Trophoblast cell (in vitro differentiated cells and primary cell): ENCODE measurements around the gene KRT34.

ENCODE experiments used
- DNase-seq, 2 donors: peaks; one replicate each; pipeline ENCODE4 v3.0.0-alpha.2; 2016
- H2AFZ ChIP-seq: 2 replicates; pipeline ENCODE4 v1.6.1; 2013; ENCODE audit warnings: low read length, moderate library complexity, mild to moderate bottlenecking; ENCODE audit not compliant: insufficient read depth, poor library complexity
- H2AK5ac ChIP-seq: 2 replicates; pipeline ENCODE4 v1.6.1; 2013; ENCODE audit warnings: mild to moderate bottlenecking, low read length
- H2BK120ac ChIP-seq: 2 replicates; pipeline ENCODE4 v1.6.1; 2013; ENCODE audit warnings: low read length, mild to moderate bottlenecking, moderate library complexity; ENCODE audit not compliant: insufficient read depth, poor library complexity
- H2BK12ac ChIP-seq: 2 replicates; pipeline ENCODE4 v1.6.1; 2013; ENCODE audit warnings: mild to moderate bottlenecking, low read length, moderate library complexity
- H2BK5ac ChIP-seq: 2 replicates; pipeline ENCODE4 v1.6.1; 2013; ENCODE audit warnings: low read length, low read depth, moderate library complexity, mild to moderate bottlenecking; ENCODE audit not compliant: poor library complexity
- H3K14ac ChIP-seq: 2 replicates; pipeline ENCODE4 v1.6.1; 2013; ENCODE audit warnings: mild to moderate bottlenecking, low read length
- H3K18ac ChIP-seq: 2 replicates; pipeline ENCODE4 v1.6.1; 2013; ENCODE audit warnings: mild to moderate bottlenecking, low read length
- H3K23ac ChIP-seq: 2 replicates; pipeline ENCODE4 v1.6.1; 2013; ENCODE audit warnings: low read length
- H3K27ac ChIP-seq: 2 replicates; pipeline ENCODE4 v1.5.1; 2013; ENCODE audit warnings: low read depth, mild to moderate bottlenecking, inconsistent platforms, low read length, moderate library complexity
- H3K27me3 ChIP-seq: 2 replicates; pipeline ENCODE4 v1.6.1; 2013; ENCODE audit warnings: inconsistent platforms, mild to moderate bottlenecking, low read length, moderate library complexity; ENCODE audit not compliant: insufficient read depth
- H3K36me3 ChIP-seq, 2 experiments: 1 replicate in 1 of 2; 2 replicates in 1 of 2; pipeline ENCODE4 v1.6.1; 2013; ENCODE audit warnings: low read length in 2 of 2, mild to moderate bottlenecking in 2 of 2, moderate library complexity in 1 of 2; ENCODE audit not compliant: insufficient read depth in 2 of 2, control insufficient read depth in 1 of 2
- H3K4ac ChIP-seq: 2 replicates; pipeline ENCODE4 v1.6.1; 2013; ENCODE audit warnings: low read depth, mild to moderate bottlenecking, low read length, moderate library complexity
- H3K4me1 ChIP-seq, 2 experiments: 1 replicate in 1 of 2; 2 replicates in 1 of 2; pipeline ENCODE4 v1.6.1; 2013; ENCODE audit warnings: low read length in 2 of 2, mild to moderate bottlenecking in 2 of 2, moderate library complexity in 1 of 2; ENCODE audit not compliant: insufficient read depth in 2 of 2, control insufficient read depth in 1 of 2
- H3K4me2 ChIP-seq: 2 replicates; pipeline ENCODE4 v1.6.1; 2013; ENCODE audit warnings: inconsistent platforms, mild to moderate bottlenecking, low read length, moderate library complexity
- H3K4me3 ChIP-seq: 2 replicates; pipeline ENCODE4 v1.5.1; 2013; ENCODE audit warnings: mild to moderate bottlenecking, low read depth, low read length, inconsistent platforms
- H3K79me1 ChIP-seq: one replicate; pipeline ENCODE4 v1.6.1; 2013; ENCODE audit warnings: low read length
- H3K79me2 ChIP-seq: 2 replicates; pipeline ENCODE4 v1.6.1; 2013; ENCODE audit warnings: low read length, mild to moderate bottlenecking; ENCODE audit not compliant: control insufficient read depth, insufficient read depth, poor library complexity
- H3K9ac ChIP-seq: 2 replicates; pipeline ENCODE4 v1.6.1; 2013; ENCODE audit warnings: mild to moderate bottlenecking, low read length
- H3K9me3 ChIP-seq: 2 replicates; pipeline ENCODE4 v1.6.1; 2013; ENCODE audit warnings: low read depth, mild to moderate bottlenecking, control low read depth, inconsistent platforms, low read length; ENCODE audit not compliant: insufficient read depth
- H4K12ac ChIP-seq: 2 replicates; pipeline ENCODE4 v1.6.1; 2013; ENCODE audit warnings: low read depth, mild to moderate bottlenecking, low read length, moderate library complexity
- H4K8ac ChIP-seq: 2 replicates; pipeline ENCODE4 v1.6.1; 2013; ENCODE audit warnings: low read depth, mild to moderate bottlenecking, low read length, moderate library complexity
- H4K91ac ChIP-seq: one replicate; pipeline ENCODE4 v1.6.1; 2013; ENCODE audit warnings: low read depth, mild to moderate bottlenecking, low read length, moderate library complexity
- WGBS: extraction: QIAGEN DNeasy Blood & Tissue Kit; methylation state at CpG from one replicate; pipeline ENCODE4 v1.1.7; 2013; ENCODE audit warnings: missing lambda C conversion rate; ENCODE audit not compliant: insufficient read length, insufficient coverage; ENCODE audit errors: extremely low coverage; 5-methylcytosine and 5-hydroxymethylcytosine counted together

The KRT34 gene

GRCh38 chr17:41406205-41406604, 24.1 kb upstream of the KRT34 start:
- no CpG with 5 or more reads among the region's 5 CpGs for WGBS
- no peak overlapping the region for H3K4me3 ChIP-seq
- no peak overlapping the region for H3K4me2 ChIP-seq
- peaks cover 0 to 4% of the 10 kb centered on the region in 2 experiments for H3K4me1 ChIP-seq
- no peaks in the 10 kb centered on the region for H3K36me3 ChIP-seq
- no peak overlapping the region for H3K9ac ChIP-seq
- H3K79me2 ChIP-seq = no peaks in the 10 kb centered on the region
- peaks cover 1% of the 10 kb centered on the region for H3K9me3 ChIP-seq
- no peaks in the 10 kb centered on the region for H3K79me1 ChIP-seq
- H4K12ac ChIP-seq = no peak overlapping the region
- peak in 1 of 2 donors; percentile 28 for DNase-seq
- no peak overlapping the region for H3K27ac ChIP-seq
- no peak overlapping the region for H3K18ac ChIP-seq
- H3K27me3 ChIP-seq = no peaks in the 10 kb centered on the region
- H2BK120ac ChIP-seq = no peak overlapping the region
- H2AK5ac ChIP-seq = no peak overlapping the region
- H2AFZ ChIP-seq = no peak overlapping the region
- H2BK5ac ChIP-seq = no peak overlapping the region
- no peak overlapping the region for H2BK12ac ChIP-seq
- H3K23ac ChIP-seq = no peak overlapping the region
- H3K14ac ChIP-seq = no peak overlapping the region
- H3K4ac ChIP-seq = no peak overlapping the region
- H4K91ac ChIP-seq = no peak overlapping the region
- H4K8ac ChIP-seq = no peak overlapping the region

DNA sequence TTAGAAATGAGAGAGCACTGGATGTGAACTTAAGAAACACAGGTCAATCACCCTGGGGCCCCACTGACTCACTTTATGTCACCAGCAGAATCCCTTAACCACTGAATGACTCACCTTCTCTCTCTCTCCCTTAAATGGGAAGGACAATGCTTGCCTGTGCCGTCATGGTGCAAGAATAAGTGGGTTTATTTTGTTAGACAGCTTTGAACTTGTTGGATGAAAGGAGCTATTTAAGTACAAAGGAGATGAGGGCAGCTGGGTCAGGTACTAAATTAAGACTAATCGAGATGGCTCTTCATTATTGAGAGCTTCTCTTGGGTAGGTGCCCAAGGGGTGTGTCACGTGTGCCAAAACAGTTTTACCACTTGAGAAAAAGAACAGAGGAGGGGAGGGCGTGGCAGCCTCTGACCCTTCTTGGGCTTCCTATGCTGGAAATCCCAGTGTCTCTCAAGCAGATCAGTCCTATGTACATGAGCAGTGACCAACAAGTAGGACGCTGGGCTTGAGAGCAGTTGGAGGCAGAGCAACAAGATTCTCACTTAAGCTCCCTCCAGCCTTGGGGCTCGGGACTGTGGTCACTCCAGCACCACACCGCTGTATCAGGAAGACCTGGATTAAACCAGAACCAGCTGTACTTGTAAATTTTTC, 22.0 kb upstream of the KRT34 start:
- Histone ChIP-seq H3K9ac (no peak overlapping the region), H3K4ac (no peak overlapping the region), H2AK5ac (no peak overlapping the region), H2AFZ (no peak overlapping the region), H4K91ac (no peak overlapping the region), H3K23ac (no peak overlapping the region), H3K27ac (no peak overlapping the region), H3K4me3 (no peak overlapping the region), H3K36me3 (no peaks in the 10 kb centered on the region), H4K12ac (no peak overlapping the region), H2BK120ac (no peak overlapping the region), H2BK12ac (peak overlapping the region; percentile 6), H3K79me1 (no peaks in the 10 kb centered on the region), H3K18ac (no peak overlapping the region), H2BK5ac (no peak overlapping the region), H3K79me2 (no peaks in the 10 kb centered on the region), H3K27me3 (no peaks in the 10 kb centered on the region), H3K9me3 (no peaks in the 10 kb centered on the region), H3K14ac (no peak overlapping the region), H3K4me2 (no peak overlapping the region), H3K4me1 (peaks cover 0 to 6% of the 10 kb centered on the region in 2 experiments), H4K8ac (no peak overlapping the region)
- peak; percentile 72 to 80 for DNase-seq
- no CpG with 5 or more reads among the region's 7 CpGs for whole genome bisulfite sequencing

GRCh38 chr17:41403404-41404023, 21.4 kb upstream of the KRT34 start:
- H3K23ac ChIP-seq = no peak overlapping the region
- WGBS = no CpG with 5 or more reads among the region's 4 CpGs

GRCh38 chr17:41402161-41402560, 20.1 kb upstream of the KRT34 start:
- Histone ChIP-seq H3K14ac (no peak overlapping the region), H3K27me3 (no peaks in the 10 kb centered on the region), H4K8ac (no peak overlapping the region), H3K18ac (no peak overlapping the region), H4K12ac (no peak overlapping the region), H3K4me2 (no peak overlapping the region), H3K4me1 (peaks cover 0 to 6% of the 10 kb centered on the region in 2 experiments), H3K79me2 (no peaks in the 10 kb centered on the region), H3K79me1 (no peaks in the 10 kb centered on the region), H2AK5ac (no peak overlapping the region), H4K91ac (no peak overlapping the region), H3K9ac (no peak overlapping the region), H3K36me3 (no peaks in the 10 kb centered on the region), H3K9me3 (no peaks in the 10 kb centered on the region), H2BK5ac (no peak overlapping the region), H3K27ac (no peak overlapping the region), H3K4ac (no peak overlapping the region), H2BK12ac (no peak overlapping the region), H3K4me3 (no peak overlapping the region), H2BK120ac (no peak overlapping the region), H3K23ac (no peak overlapping the region), H2AFZ (no peak overlapping the region)
- no CpG with 5 or more reads among the region's 5 CpGs for WGBS
- DNase-seq = no peak

More at GRCh38 chr17:41403404-41404023, 21.4 kb upstream of the KRT34 start:
- no peak overlapping the region for H2BK5ac ChIP-seq
- no peak overlapping the region for H2AK5ac ChIP-seq
- no peak overlapping the region for H3K9ac ChIP-seq
- no peak overlapping the region for H3K14ac ChIP-seq
- H2BK120ac ChIP-seq = no peak overlapping the region
- no peak overlapping the region for H3K4me3 ChIP-seq
- H3K79me2 ChIP-seq = no peaks in the 10 kb centered on the region
- H3K79me1 ChIP-seq = no peaks in the 10 kb centered on the region
- H4K91ac ChIP-seq = no peak overlapping the region
- no peak for DNase-seq
- no peak overlapping the region for H3K18ac ChIP-seq
- H4K8ac ChIP-seq = no peak overlapping the region
- H2AFZ ChIP-seq = no peak overlapping the region
- H2BK12ac ChIP-seq = no peak overlapping the region
- H3K27ac ChIP-seq = no peak overlapping the region
- peaks cover 0 to 6% of the 10 kb centered on the region in 2 experiments for H3K4me1 ChIP-seq
- H3K27me3 ChIP-seq = no peaks in the 10 kb centered on the region
- H3K9me3 ChIP-seq = no peaks in the 10 kb centered on the region
- H3K4ac ChIP-seq = no peak overlapping the region
- no peaks in the 10 kb centered on the region for H3K36me3 ChIP-seq
- no peak overlapping the region for H4K12ac ChIP-seq
- H3K4me2 ChIP-seq = no peak overlapping the region
